HEK293T (cell line): ENCODE data around the gene HIVEP3.

Source experiments
- CTCF ChIA-PET: fragments of 350-600 bp; formaldehyde crosslinking; extraction: SDS; loops from one replicate; lab custom pipeline; 2021; ENCODE audit warnings: antibody characterized with exemption, inconsistent platforms; lab: Yijun Ruan, JAX
- POLR2A ChIA-PET: fragments of 350-600 bp; formaldehyde crosslinking; extraction: SDS; loops from one replicate; lab custom pipeline; 2020; ENCODE audit warnings: antibody characterized with exemption, inconsistent platforms; lab: Yijun Ruan, JAX
- DNase-seq: peaks from one replicate; pipeline ENCODE4 v3.0.0; 2012; ENCODE audit warnings: mixed read lengths; ENCODE audit errors: extremely low spot score
- ARNT ChIP-seq: fragments of 450-650 bp; IDR thresholded peaks from 2 replicates; pipeline ENCODE4 v1.6.1; 2017; ENCODE audit warnings: mild to moderate bottlenecking
- BHLHE40 ChIP-seq: fragments of 450-650 bp; IDR thresholded peaks from 2 replicates; pipeline ENCODE4 v1.6.1; 2016; ENCODE audit warnings: mild to moderate bottlenecking, moderate library complexity, borderline replicate concordance
- CTBP1 ChIP-seq: fragments of 450-650 bp; IDR thresholded peaks from 2 replicates; pipeline ENCODE4 v1.6.1; 2016; ENCODE audit warnings: borderline replicate concordance
- ELF4 ChIP-seq: fragments of 450-650 bp; IDR thresholded peaks from 2 replicates; pipeline ENCODE4 v1.6.1; 2017; ENCODE audit warnings: antibody characterized with exemption
- FOXA1 ChIP-seq: fragments of 450-650 bp; IDR thresholded peaks from 2 replicates; pipeline ENCODE4 v1.6.1; 2016; ENCODE audit warnings: mild to moderate bottlenecking
- FOXK2 ChIP-seq: fragments of 450-650 bp; IDR thresholded peaks from 2 replicates; pipeline ENCODE4 v1.6.1; 2016; ENCODE audit warnings: mild to moderate bottlenecking
- FOXM1 ChIP-seq: fragments of 450-650 bp; IDR thresholded peaks from 2 replicates; pipeline ENCODE4 v1.6.1; 2017; ENCODE audit warnings: mild to moderate bottlenecking, borderline replicate concordance
- HDGF ChIP-seq: fragments of 450-650 bp; IDR thresholded peaks from 2 replicates; pipeline ENCODE4 v1.6.1; 2017; ENCODE audit warnings: antibody characterized with exemption, borderline replicate concordance
- L3MBTL2 ChIP-seq: fragments of 450-650 bp; conservative IDR thresholded peaks from 2 replicates; pipeline ENCODE4 v1.6.1; 2016; ENCODE audit warnings: mild to moderate bottlenecking
- LEF1 ChIP-seq: fragments of 450-650 bp; IDR thresholded peaks from 2 replicates; pipeline ENCODE4 v1.6.1; 2017; ENCODE audit warnings: mild to moderate bottlenecking, borderline replicate concordance
- NFRKB ChIP-seq: fragments of 450-650 bp; IDR thresholded peaks from 2 replicates; pipeline ENCODE4 v1.6.1; 2016; ENCODE audit warnings: mild to moderate bottlenecking, moderate library complexity
- PKNOX1 ChIP-seq: fragments of 450-650 bp; IDR thresholded peaks from 2 replicates; pipeline ENCODE4 v1.6.1; 2016
- SP1 ChIP-seq: fragments of 450-650 bp; IDR thresholded peaks from 2 replicates; pipeline ENCODE4 v1.6.1; 2017
- SUZ12 ChIP-seq: fragments of 450-650 bp; IDR thresholded peaks from 2 replicates; pipeline ENCODE4 v1.6.1; 2016; ENCODE audit warnings: mild to moderate bottlenecking
- TARDBP ChIP-seq: fragments of 450-650 bp; IDR thresholded peaks from 2 replicates; pipeline ENCODE4 v1.6.1; 2016
- ZNF384 ChIP-seq: fragments of 450-650 bp; IDR thresholded peaks from 2 replicates; pipeline ENCODE4 v1.6.1; 2016

HIVEP3 gene

GRCh38 chr1:41776891-41777441 is 141.8 kb downstream of the HIVEP3 start:
- no peak for TF ChIP-seq NFRKB
- TF ChIP-seq ELF4: no peak
- no peak for TF ChIP-seq PKNOX1
- no peak for DNase-seq
- CTCF ChIA-PET: no interaction called here
- POLR2A ChIA-PET: no interaction called here

DNA sequence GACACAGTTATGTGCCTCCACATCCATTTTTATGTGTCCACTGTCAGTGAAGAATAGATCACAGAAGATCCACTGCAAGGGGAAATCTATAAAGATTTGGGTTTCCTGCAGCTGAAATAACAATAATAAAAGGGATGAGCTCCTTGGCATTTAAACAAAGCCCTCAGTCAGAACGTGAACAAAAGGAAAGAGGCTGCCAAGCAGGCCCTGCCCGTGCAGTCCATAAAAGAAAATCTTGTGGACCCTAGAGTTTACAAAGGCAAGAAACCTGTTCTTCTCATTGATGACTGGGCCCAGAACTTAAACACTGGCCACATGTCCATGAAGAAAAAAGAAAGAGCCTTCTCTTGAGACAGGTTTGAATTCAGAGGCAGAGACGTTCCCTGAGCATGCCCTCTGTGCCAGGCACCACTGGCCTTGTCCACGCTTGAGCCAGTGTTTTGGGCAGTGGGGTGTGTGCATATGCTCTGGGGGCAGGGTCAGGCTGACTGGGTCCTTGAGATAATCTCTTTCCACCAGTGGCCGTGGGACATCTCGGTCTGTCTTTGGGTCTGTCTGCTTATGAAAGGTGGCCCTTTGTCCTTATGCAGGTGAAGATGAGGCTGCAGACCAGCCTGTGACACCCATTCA is 142.7 kb downstream of the HIVEP3 start:
- CTCF ChIA-PET: no interaction called here
- POLR2A ChIA-PET: no interaction called here
- no peak for TF ChIP-seq ZNF384
- no peak for TF ChIP-seq FOXK2
- TF ChIP-seq FOXM1: no peak
- TF ChIP-seq NFRKB: no peak
- TF ChIP-seq ARNT: no peak
- no peak for TF ChIP-seq BHLHE40
- no peak for TF ChIP-seq L3MBTL2
- no peak for TF ChIP-seq PKNOX1
- no peak for TF ChIP-seq CTBP1
- TF ChIP-seq LEF1: no peak
- no peak for TF ChIP-seq SUZ12
- DNase-seq: no peak

DNA sequence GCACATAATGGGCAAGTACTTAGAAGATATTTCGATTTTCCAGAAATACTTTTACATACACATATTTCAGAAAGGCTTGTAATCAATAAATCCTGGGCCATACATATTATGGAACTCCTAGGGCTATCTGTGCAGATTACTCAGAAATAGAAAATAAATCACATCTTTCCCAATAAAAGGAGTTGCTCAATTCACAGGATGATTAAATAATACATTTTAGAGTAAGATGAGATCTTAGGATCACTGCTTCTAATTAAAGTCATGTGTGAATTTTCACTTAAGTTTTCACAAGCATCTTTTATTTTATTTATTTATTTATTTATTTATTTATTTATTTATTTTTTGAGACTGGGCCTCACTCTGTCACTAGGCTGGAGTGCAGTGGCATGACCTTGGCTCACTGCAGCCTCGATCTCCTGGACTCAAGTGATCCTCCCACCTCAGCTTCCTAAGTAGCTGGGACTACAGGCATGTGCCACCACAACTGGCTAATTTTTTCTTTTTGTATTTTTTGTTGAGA is 144.2 kb downstream of the HIVEP3 start:
- TF ChIP-seq ARNT (no peak), HDGF (no peak), SUZ12 (no peak), ZNF384 (no peak), TARDBP (no peak), NFRKB (no peak), BHLHE40 (no peak), L3MBTL2 (no peak), FOXK2 (no peak), FOXM1 (no peak), FOXA1 (no peak), SP1 (no peak), PKNOX1 (no peak), ELF4 (no peak), CTBP1 (no peak), LEF1 (no peak)
- DNase-seq: no peak
- ChIA-PET CTCF (interaction anchor here (0.5 kb wide), 1 partner anchor 284 kb away, joined by 3 read pairs; no protein-coding TSS in a partner anchor), POLR2A (no interaction called here)

DNA sequence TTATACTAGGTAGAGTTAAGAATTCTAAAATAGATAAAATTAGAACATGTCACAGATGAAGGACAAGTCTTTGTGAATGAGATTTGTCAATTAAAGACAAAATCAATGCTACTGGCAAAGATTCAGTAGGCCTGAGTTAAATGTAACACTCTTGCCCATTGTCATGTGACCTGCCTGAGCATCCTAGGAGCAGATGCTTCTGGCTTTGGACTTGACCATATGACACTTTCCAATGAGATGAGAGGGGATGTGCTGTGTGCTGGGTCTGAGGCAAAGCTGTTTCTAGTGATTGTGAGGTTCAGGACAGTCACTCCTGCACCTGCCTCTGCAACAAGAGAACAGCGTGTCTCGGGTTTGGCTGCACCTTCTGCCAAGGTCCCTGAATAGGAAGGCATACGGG is 144.9 kb downstream of the HIVEP3 start:
- ChIA-PET CTCF (interaction anchor here (0.5 kb wide), 1 partner anchor 283 kb away, joined by 3 read pairs; no protein-coding TSS in a partner anchor), POLR2A (no interaction called here)
- no peak for TF ChIP-seq HDGF
- no peak for TF ChIP-seq PKNOX1
- TF ChIP-seq SP1: no peak
- TF ChIP-seq FOXM1: no peak
- no peak for DNase-seq

DNA sequence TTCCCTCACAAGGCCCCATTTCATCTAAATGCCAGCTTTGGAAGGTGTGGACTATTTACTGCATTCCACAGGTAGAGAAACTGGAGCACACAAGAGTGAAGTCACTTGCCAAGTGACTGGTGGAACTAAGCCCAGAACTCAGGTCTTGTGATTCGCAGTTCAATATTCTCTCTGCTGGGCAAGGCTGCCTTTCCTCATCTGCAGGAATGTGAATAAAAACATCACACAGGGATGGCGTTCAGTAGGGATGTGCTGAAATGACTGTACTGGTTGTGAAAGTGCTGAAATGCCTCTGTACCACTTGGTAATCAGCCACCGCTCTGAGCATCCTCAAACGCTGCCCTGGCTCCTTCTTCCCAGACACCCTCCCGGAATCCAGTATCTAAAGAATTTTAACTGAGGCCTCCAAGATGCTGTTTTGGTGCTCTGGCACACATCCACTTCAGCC is 145.6 kb downstream of the HIVEP3 start:
- ChIA-PET CTCF (no interaction called here), POLR2A (no interaction called here)
- no peak for DNase-seq
- TF ChIP-seq ELF4 (no peak), ARNT (no peak), SP1 (no peak), L3MBTL2 (no peak), HDGF (no peak), SUZ12 (no peak), FOXK2 (no peak), FOXM1 (no peak), NFRKB (no peak), FOXA1 (no peak), CTBP1 (no peak), TARDBP (no peak), BHLHE40 (no peak), ZNF384 (no peak), LEF1 (no peak), PKNOX1 (no peak)
